Measurements from ENCODE around the gene SRD5A1.

SRD5A1 gene

DNA sequence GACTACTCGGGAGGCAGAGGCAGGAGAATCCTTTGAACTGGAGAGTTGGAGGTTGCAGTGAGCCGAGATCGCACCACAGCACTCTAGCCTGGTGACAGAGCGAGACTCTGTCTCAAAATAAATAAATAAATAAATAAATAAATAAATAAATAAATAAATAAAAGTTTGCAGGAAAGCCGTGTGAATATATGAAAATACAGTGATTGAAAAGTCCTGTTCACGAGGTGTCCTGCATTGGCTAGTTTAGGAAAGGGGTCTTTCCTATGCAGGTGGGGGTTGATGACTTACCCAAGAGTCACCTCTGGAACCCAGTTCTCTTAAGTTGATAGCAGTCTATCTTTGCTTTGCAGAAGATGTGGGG lies 87.3 kb downstream of the SRD5A1 start:
- H3K4me3 ChIP-seq (ENCODE audit: low read depth, low read length): no peak overlapping the region
- TF ChIP-seq, protein P1, sequence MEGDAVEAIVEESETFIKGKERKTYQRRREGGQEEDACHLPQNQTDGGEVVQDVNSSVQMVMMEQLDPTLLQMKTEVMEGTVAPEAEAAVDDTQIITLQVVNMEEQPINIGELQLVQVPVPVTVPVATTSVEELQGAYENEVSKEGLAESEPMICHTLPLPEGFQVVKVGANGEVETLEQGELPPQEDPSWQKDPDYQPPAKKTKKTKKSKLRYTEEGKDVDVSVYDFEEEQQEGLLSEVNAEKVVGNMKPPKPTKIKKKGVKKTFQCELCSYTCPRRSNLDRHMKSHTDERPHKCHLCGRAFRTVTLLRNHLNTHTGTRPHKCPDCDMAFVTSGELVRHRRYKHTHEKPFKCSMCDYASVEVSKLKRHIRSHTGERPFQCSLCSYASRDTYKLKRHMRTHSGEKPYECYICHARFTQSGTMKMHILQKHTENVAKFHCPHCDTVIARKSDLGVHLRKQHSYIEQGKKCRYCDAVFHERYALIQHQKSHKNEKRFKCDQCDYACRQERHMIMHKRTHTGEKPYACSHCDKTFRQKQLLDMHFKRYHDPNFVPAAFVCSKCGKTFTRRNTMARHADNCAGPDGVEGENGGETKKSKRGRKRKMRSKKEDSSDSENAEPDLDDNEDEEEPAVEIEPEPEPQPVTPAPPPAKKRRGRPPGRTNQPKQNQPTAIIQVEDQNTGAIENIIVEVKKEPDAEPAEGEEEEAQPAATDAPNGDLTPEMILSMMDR (IDR thresholded peaks at IDR 0.05; ENCODE audit: low read depth, low read length): no peak
- no peak for DNase-seq (ENCODE audit: low read depth, low spot score)
- in situ Hi-C loops (cut with HindIII; ENCODE audit: low sequenced_read_pairs): no loop called here

DNA sequence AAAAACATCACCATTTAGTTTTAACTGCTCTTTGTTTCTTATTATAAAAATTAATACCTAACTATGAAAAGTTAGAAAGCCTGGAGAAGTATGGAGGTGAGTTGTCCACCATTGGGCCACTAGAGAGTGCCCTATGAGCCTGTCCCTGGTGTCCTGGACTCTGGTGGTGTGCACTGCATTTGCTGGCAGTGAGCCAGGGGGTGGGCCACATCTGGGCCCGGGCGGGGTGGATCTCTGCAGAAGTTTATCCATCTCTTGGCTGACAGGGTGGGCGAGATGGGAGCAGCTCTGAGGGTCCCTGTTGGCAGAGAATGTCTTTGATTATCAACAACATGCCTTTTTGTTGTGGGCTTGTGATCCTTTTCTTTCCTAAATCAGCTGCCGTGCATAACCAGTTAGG lies 88.2 kb downstream of the SRD5A1 start:
- TF ChIP-seq, protein P1 (IDR thresholded peaks at IDR 0.05; ENCODE audit: low read depth, low read length): no peak
- DNase-seq (ENCODE audit: low read depth, low spot score): no peak
- in situ Hi-C loops (cut with HindIII; ENCODE audit: low sequenced_read_pairs): no loop called here
- no peak overlapping the region for H3K4me3 ChIP-seq (ENCODE audit: low read depth, low read length)

DNA sequence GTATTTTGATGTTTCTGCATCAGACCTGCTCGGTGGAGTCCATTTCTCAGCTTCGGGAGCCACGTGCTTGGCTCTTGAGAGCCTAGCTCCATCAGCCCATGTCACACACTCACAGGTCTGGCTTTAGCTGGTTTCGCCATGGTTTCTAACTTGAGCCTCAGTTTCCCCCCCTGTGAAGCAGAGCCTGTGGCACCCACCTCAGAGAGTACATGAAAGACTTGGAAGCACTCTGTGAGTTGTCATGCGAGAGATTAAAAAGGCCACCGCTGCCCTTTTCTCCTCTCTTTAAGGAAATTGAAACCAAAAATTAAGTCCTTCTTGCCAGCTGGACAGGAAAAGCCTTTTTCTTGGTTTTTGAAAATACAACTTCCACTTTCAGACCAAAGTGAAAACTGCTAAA lies 88.8 kb downstream of the SRD5A1 start:
- in situ Hi-C loops (cut with HindIII; ENCODE audit: low sequenced_read_pairs): no loop called here
- no peak overlapping the region for H3K4me3 ChIP-seq (ENCODE audit: low read depth, low read length)
- TF ChIP-seq, protein P1 (IDR thresholded peaks at IDR 0.05; ENCODE audit: low read depth, low read length): no peak
- DNase-seq (ENCODE audit: low read depth, low spot score): peak; percentile 20

DNA sequence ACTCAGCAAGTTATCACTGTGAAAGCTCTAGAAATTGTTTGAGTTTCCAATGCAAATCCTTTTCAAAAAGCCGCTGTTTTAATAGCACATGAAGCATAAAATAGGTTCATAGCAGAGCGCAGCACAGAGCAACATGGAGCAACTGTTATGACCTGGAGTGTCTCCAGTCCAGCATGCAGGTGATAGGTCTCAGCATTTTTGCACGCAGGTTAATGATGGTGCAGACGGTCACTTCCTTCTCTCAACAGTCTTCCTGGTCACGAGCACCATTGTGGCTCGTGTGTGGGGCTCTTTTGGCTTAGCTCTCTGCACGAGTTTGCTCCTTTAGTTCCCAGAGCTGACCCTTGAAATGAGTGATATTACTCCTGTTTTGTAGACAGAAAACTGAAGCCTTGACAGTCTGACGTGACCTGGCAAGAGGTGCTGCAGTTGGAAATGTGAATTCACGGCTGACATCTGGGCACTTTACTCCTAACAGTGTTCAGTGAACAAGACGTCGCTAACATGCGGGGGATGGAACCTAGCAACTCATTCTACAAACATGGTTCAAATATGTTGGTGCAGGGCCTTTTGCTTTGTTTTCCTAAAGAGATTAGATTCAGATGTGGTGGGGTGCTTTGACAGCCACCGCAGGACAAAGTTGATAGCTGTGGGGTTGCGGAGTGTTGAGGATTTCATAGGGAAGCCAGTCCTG lies 90.0 kb downstream of the SRD5A1 start:
- TF ChIP-seq, protein P1 (IDR thresholded peaks at IDR 0.05; ENCODE audit: low read depth, low read length): no peak
- no peak overlapping the region for H3K4me3 ChIP-seq (ENCODE audit: low read depth, low read length)
- no peak for DNase-seq (ENCODE audit: low read depth, low spot score)
- in situ Hi-C loops (cut with HindIII; ENCODE audit: low sequenced_read_pairs): no loop called here

GRCh38 chr5:6723816-6724300 lies 90.6 kb downstream of the SRD5A1 start:
- DNase-seq (ENCODE audit: low read depth, low spot score): no peak
- in situ Hi-C loops (cut with HindIII; ENCODE audit: low sequenced_read_pairs): no loop called here
- H3K4me3 ChIP-seq (ENCODE audit: low read depth, low read length): no peak overlapping the region
- TF ChIP-seq, protein P1 (IDR thresholded peaks at IDR 0.05; ENCODE audit: low read depth, low read length): no peak

All from astrocyte of the spinal cord (primary cell).